Upper lobe of left lung (tissue), 4 donors: ENCODE measurements around the gene ANAPC2.

Experiments
- CTCF ChIP-seq, 6 experiments: fragments of 450-650 bp in 4 of 6; fragments of 200-600 bp in 2 of 6; sonication (generic) in 2 of 6; IDR thresholded peaks; one replicate each; pipeline ENCODE4 v1.5.1; 2016 to 2019; ENCODE audit warnings: antibody characterized with exemption in 6 of 6
- EP300 ChIP-seq, 4 donors: sonication (generic); formaldehyde crosslinking; IDR thresholded peaks; one replicate each; pipeline ENCODE4 v1.5.1; 2017; ENCODE audit warnings: antibody characterized with exemption in 4 of 4, control low read depth in 2 of 4
- POLR2A ChIP-seq, 4 donors: fragments of 450-650 bp; IDR thresholded peaks; one replicate each; pipeline ENCODE4 v1.5.1; 2016 to 2017; ENCODE audit warnings: antibody characterized with exemption in 4 of 4, mild to moderate bottlenecking in 2 of 4
- POLR2AphosphoS5 ChIP-seq, 2 donors: sonication (generic); formaldehyde crosslinking; IDR thresholded peaks; one replicate each; pipeline ENCODE4 v1.5.1; 2017; ENCODE audit warnings: antibody characterized with exemption in 2 of 2

GRCh38 chr9:137188490-137189296, at the start of gene ANAPC2, which contains the start of gene SSNA1:
- peak in 5 of 6 experiments; percentile 34 to 82 (median 40) for TF ChIP-seq CTCF (IDR thresholded peaks at IDR 0.05)
- TF ChIP-seq POLR2AphosphoS5 (IDR thresholded peaks at IDR 0.05) = peak; percentile 99
- peak in 3 of 4 donors; percentile 83 to 96 (median 90) for TF ChIP-seq POLR2A (IDR thresholded peaks at IDR 0.05)
- peak in 1 of 4 donors; percentile 92 for TF ChIP-seq EP300 (IDR thresholded peaks at IDR 0.05)
